WI38 (cell line): ENCODE data around the gene SIAH2.

Source experiments
- H3K4me3 ChIP-seq: 2 replicates; pipeline ENCODE4 v1.5.1; 2011; ENCODE audit warnings: low read depth, mild to moderate bottlenecking, control low read depth, low read length
- CTCF ChIP-seq: IDR thresholded peaks from 2 replicates; pipeline ENCODE4 v1.5.1; 2012; ENCODE audit warnings: low read depth, mild to moderate bottlenecking, control low read depth, low read length

SIAH2 gene

GRCh38 chr3:150738688-150739087 is 24.3 kb downstream of the SIAH2 start:
- no peak for TF ChIP-seq CTCF
- no peak overlapping the region for H3K4me3 ChIP-seq

GRCh38 chr3:150737874-150738679 is 24.9 kb downstream of the SIAH2 start:
- no peak for TF ChIP-seq CTCF
- no peak overlapping the region for H3K4me3 ChIP-seq

GRCh38 chr3:150736903-150737832 is 25.8 kb downstream of the SIAH2 start:
- no peak for TF ChIP-seq CTCF
- no peak overlapping the region for H3K4me3 ChIP-seq

- no peak overlapping the region for H3K4me3 ChIP-seq
- TF ChIP-seq CTCF = no peak
These were observed 26.7 kb downstream of the SIAH2 start for GRCh38 chr3:150736316-150736719.

GRCh38 chr3:150734795-150735119 is 28.2 kb downstream of the SIAH2 start:
- no peak overlapping the region for H3K4me3 ChIP-seq
- TF ChIP-seq CTCF = no peak

- H3K4me3 ChIP-seq = no peak overlapping the region
- no peak for TF ChIP-seq CTCF
These were observed 28.8 kb downstream of the SIAH2 start for GRCh38 chr3:150733936-150734794.
